GM12878 (cell line): ENCODE results near the gene UNC13A. TPM values are rescaled to one million over a fixed set of nuclear protein-coding genes. Genes with fewer than 3 reads are reported as not detected.

Experiments
- ATAC-seq: fragments of 200-7000 bp; cut with Tn5 transposase; 3 replicates; pipeline ENCODE4 v1.9.1; 2020; ENCODE audit warnings: mild to moderate bottlenecking, moderate library complexity
- BruUV-seq: library from RNA; stranded (reverse); fragments of 400-500 nt; replicated peaks from 2 replicates; lab custom pipeline; 2021; lab: Mats Ljungman, UMichigan
- CTCF ChIA-PET: fragments of 300-600 bp; sonication (Branson Sonifier 250); formaldehyde crosslinking; extraction: SDS; loops from one replicate; lab custom pipeline; 2021; ENCODE audit warnings: inconsistent platforms; lab: Yijun Ruan, JAX
- POLR2A ChIA-PET: fragments of 350-600 bp; formaldehyde crosslinking; extraction: SDS; loops from one replicate; lab custom pipeline; 2021; ENCODE audit warnings: inconsistent platforms; lab: Charles Lee
- RAD21 ChIA-PET: fragments of 300-600 bp; sonication (Branson Sonifier 250); formaldehyde crosslinking; loops from one replicate; lab custom pipeline; 2023; ENCODE audit warnings: antibody characterized with exemption; ENCODE audit not compliant: unreplicated experiment; lab: Charles Lee
- SMC1A ChIA-PET: fragments of 300-600 bp; sonication (Branson Sonifier 250); formaldehyde crosslinking; loops from one replicate; lab custom pipeline; 2023; ENCODE audit not compliant: unreplicated experiment, uncharacterized antibody; lab: Charles Lee
- DNase-seq: peaks from one replicate; pipeline ENCODE4 v3.0.0-alpha.2; 2011; ENCODE audit warnings: low read depth, low spot score
- FAIRE-seq: peaks from 3 replicates; lab custom pipeline; 2011; peaks lifted over from hg19 to GRCh38; lab: Jason Lieb, UNC
- H2AFZ ChIP-seq: 2 replicates; pipeline ENCODE4 v1.6.0; 2011; ENCODE audit warnings: low read depth, low read length, control low read depth; ENCODE audit not compliant: control insufficient read depth
- H3K27ac ChIP-seq: 2 replicates; pipeline ENCODE4 v1.5.1; 2011; ENCODE audit warnings: control low read depth; ENCODE audit not compliant: control insufficient read depth, insufficient read depth
- H3K27me3 ChIP-seq, 2 experiments: replicated peaks in 1 of 2; 2 replicates each; pipeline versions ENCODE4 v1.6.0 to v1.6.1; 2011; ENCODE audit warnings: low read length in 1 of 2; ENCODE audit not compliant: control insufficient read depth in 2 of 2, insufficient read depth in 2 of 2
- H3K36me3 ChIP-seq, 2 experiments: 2 replicates each; pipeline ENCODE4 v1.5.1; 2011; ENCODE audit warnings: low read length in 1 of 2; ENCODE audit not compliant: control insufficient read depth in 2 of 2, insufficient read depth in 2 of 2
- H3K4me1 ChIP-seq: 2 replicates; pipeline ENCODE4 v1.6.1; 2011; ENCODE audit warnings: mild to moderate bottlenecking, low read length, moderate library complexity, mixed read lengths; ENCODE audit not compliant: control insufficient read depth, insufficient read depth
- H3K4me2 ChIP-seq: 2 replicates; pipeline ENCODE4 v1.6.0; 2011; ENCODE audit warnings: control low read depth; ENCODE audit not compliant: control insufficient read depth, insufficient read depth
- H3K4me3 ChIP-seq: fragments of 200-600 bp; sonication (generic); 2 replicates; pipeline ENCODE4 v1.5.1; 2016
- H3K79me2 ChIP-seq: 2 replicates; pipeline ENCODE4 v1.6.0; 2011; ENCODE audit warnings: low read length; ENCODE audit not compliant: control insufficient read depth, insufficient read depth
- H3K9ac ChIP-seq: 2 replicates; pipeline ENCODE4 v1.8.0; 2011; ENCODE audit warnings: low read length, control low read depth, mixed read lengths; ENCODE audit not compliant: control insufficient read depth, insufficient read depth
- H3K9me3 ChIP-seq: replicated peaks from 3 replicates; pipeline ENCODE4 v1.5.1; 2011; ENCODE audit warnings: mild to moderate bottlenecking, low read length; ENCODE audit not compliant: control insufficient read depth, insufficient read depth
- H4K20me1 ChIP-seq: 2 replicates; pipeline ENCODE4 v1.6.0; 2011; ENCODE audit not compliant: control insufficient read depth, insufficient read depth
- ATF7 ChIP-seq: fragments of 450-650 bp; IDR thresholded peaks from 2 replicates; pipeline ENCODE4 v1.6.1; 2016; ENCODE audit warnings: low read depth, mild to moderate bottlenecking
- E2F4 ChIP-seq: IDR thresholded peaks from 2 replicates; pipeline ENCODE4 v1.6.1; 2012; ENCODE audit warnings: low read depth, low read length, improper control_type of control experiment
- E4F1 ChIP-seq: fragments of 450-650 bp; IDR thresholded peaks from 2 replicates; pipeline ENCODE4 v1.6.1; 2018; ENCODE audit warnings: borderline replicate concordance, mild to moderate bottlenecking; ENCODE audit not compliant: partially characterized antibody
- EZH2 ChIP-seq: IDR thresholded peaks from 2 replicates; pipeline ENCODE4 v1.6.1; 2012; ENCODE audit warnings: low read depth, mild to moderate bottlenecking, control low read depth, inconsistent platforms, low read length, borderline replicate concordance; ENCODE audit not compliant: control insufficient read depth
- FOXK2 ChIP-seq: fragments of 450-650 bp; IDR thresholded peaks from 2 replicates; pipeline ENCODE4 v1.6.1; 2017; ENCODE audit warnings: mild to moderate bottlenecking, moderate library complexity
- GATAD2B ChIP-seq: fragments of 450-650 bp; conservative IDR thresholded peaks from 2 replicates; pipeline ENCODE4 v1.6.1; 2017; ENCODE audit warnings: low read depth, mild to moderate bottlenecking, moderate library complexity
- HDAC6 ChIP-seq: fragments of 200-600 bp; sonication (generic); IDR thresholded peaks from one replicate; pipeline ENCODE4 v1.8.0; 2017; ENCODE audit warnings: antibody characterized with exemption; ENCODE audit not compliant: unreplicated experiment
- IKZF1 ChIP-seq: fragments of 450-650 bp; conservative IDR thresholded peaks from 2 replicates; pipeline ENCODE4 v1.6.1; 2017; ENCODE audit warnings: antibody characterized with exemption, mild to moderate bottlenecking
- LARP7 ChIP-seq: fragments of 450-650 bp; IDR thresholded peaks from 2 replicates; pipeline ENCODE4 v1.6.1; 2017; ENCODE audit warnings: mild to moderate bottlenecking
- MLLT1 ChIP-seq: fragments of 450-650 bp; IDR thresholded peaks from 2 replicates; pipeline ENCODE4 v1.6.1; 2016; ENCODE audit warnings: mild to moderate bottlenecking
- MXI1 ChIP-seq: fragments of 150-350 bp; IDR thresholded peaks from 2 replicates; pipeline ENCODE4 v1.6.1; 2011; ENCODE audit warnings: low read depth, mild to moderate bottlenecking, inconsistent platforms, low read length, improper control_type of control experiment
- POLR2AphosphoS5 ChIP-seq: IDR thresholded peaks from 2 replicates; pipeline ENCODE4 v1.6.1; 2011; ENCODE audit warnings: mild to moderate bottlenecking, low read length, inconsistent platforms
- SPI1 ChIP-seq: IDR thresholded peaks from 2 replicates; pipeline ENCODE4 v1.6.1; 2011; ENCODE audit warnings: low read depth, mild to moderate bottlenecking, low read length, moderate library complexity, borderline replicate concordance; ENCODE audit not compliant: insufficient read depth
- TCF3 ChIP-seq: IDR thresholded peaks from 2 replicates; pipeline ENCODE4 v1.6.1; 2012; ENCODE audit warnings: low read depth, mild to moderate bottlenecking, low read length, borderline replicate concordance; ENCODE audit not compliant: insufficient read depth
- ZNF274 ChIP-seq: IDR thresholded peaks from one replicate; pipeline ENCODE4 v1.8.0; 2011; ENCODE audit not compliant: insufficient read length, insufficient read depth
- ZNF384 ChIP-seq: IDR thresholded peaks from 2 replicates; pipeline ENCODE4 v1.6.1; 2012; ENCODE audit warnings: low read depth, mild to moderate bottlenecking, low read length, improper control_type of control experiment, borderline replicate concordance
- ZZZ3 ChIP-seq: IDR thresholded peaks from 2 replicates; pipeline ENCODE4 v1.6.1; 2011; ENCODE audit warnings: low read depth; ENCODE audit not compliant: control insufficient read depth, insufficient read length
- WGBS: methylation state at CpG from one replicate; pipeline ENCODE4 v1.1.6; 2016; ENCODE audit warnings: low lambda C conversion rate; ENCODE audit not compliant: insufficient replicate concordance, insufficient coverage; ENCODE audit errors: missing lambda C conversion rate; 5-methylcytosine and 5-hydroxymethylcytosine counted together
- in situ Hi-C: fragments of 300-500 bp; cut with MboI; formaldehyde crosslinking; loops from 9 replicates; pipeline ENCODE4 v1.14.3; 2018; ENCODE audit warnings: mixed read lengths
- intact Hi-C: fragments of 100-400 bp; cut with micrococcal nuclease; formaldehyde crosslinking; loops from one replicate; pipeline ENCODE4 v1.14.2; 2022; ENCODE audit not compliant: unreplicated experiment
- polyA plus RNA-seq, 11 experiments: library from polyadenylated mRNA; depleted of rRNA in 4 of 11; unstranded in 6 of 11; stranded (reverse) in 5 of 11; fragments of >200 nt; fragmentation: Nextera tagmentation in 4 of 11; fragmentation: Illumina TruSeq in 1 of 11; extraction: Ambion mirVana in 4 of 11; extraction: Trizol in 1 of 11; gene quantifications; 1 replicate in 1 of 11; 2 replicates in 10 of 11; pipeline versions ENCODE4 v1.2.1 to v1.2.3, GENCODE V29; 2011 to 2016; ENCODE audit warnings: inconsistent platforms in 2 of 11, missing spikeins in 2 of 11, low read depth in 1 of 11
- total RNA-seq, 4 experiments: library from RNA; depleted of rRNA in 3 of 4; stranded (reverse); fragments of >200 nt in 3 of 4; fragmentation: Illumina TruSeq in 1 of 4; extraction: Trizol in 1 of 4; gene quantifications; 2 replicates each; pipeline versions ENCODE4 v1.2.1 to v1.2.3, GENCODE V29; 2013 to 2021

UNC13A gene
- total and polyA plus RNA-seq, 10 of the 15 experiments (the other 5 are each of a cell fraction or from before 2014, with no cell fraction given): under 0.01 to 0.23 (median 0.13) TPM; not detected in 1

GRCh38 chr19:17642656-17643055, 45.5 kb downstream of the UNC13A start:
- Histone ChIP-seq H3K79me2 (no peaks in the 10 kb centered on the region), H3K27me3 (no peaks in the 10 kb centered on the region; a peak in 1 of 4 replicates), H4K20me1 (no peaks in the 10 kb centered on the region), H3K36me3 (no peaks in the 10 kb centered on the region)
- BruUV-seq: no TSS peak
- 71% methylated on average over 8 of the region's 8 CpGs for WGBS
- in situ Hi-C loops: no loop called here
- TF ChIP-seq MLLT1 (no peak), E2F4 (no peak), GATAD2B (no peak), ATF7 (no peak), ZZZ3 (no peak), ZNF274 (no peak), IKZF1 (no peak), FOXK2 (no peak), MXI1 (no peak), SPI1 (no peak), EZH2 (no peak), E4F1 (no peak), TCF3 (no peak), POLR2AphosphoS5 (no peak), ZNF384 (no peak), HDAC6 (no peak), LARP7 (no peak)
- TF ChIP-seq, all 136 proteins: peak for 0
- Histone ChIP-seq H3K4me3 (no peak overlapping the region), H3K9ac (no peak overlapping the region), H3K4me1 (no peaks in the 10 kb centered on the region), H3K4me2 (no peak overlapping the region), H3K27ac (no peak overlapping the region), H3K9me3 (no peaks in the 10 kb centered on the region), H2AFZ (no peak overlapping the region)
- ATAC-seq: no peak
- ChIA-PET RAD21 (no interaction called here), POLR2A (no interaction called here), CTCF (interaction anchor here (0.9 kb wide), 1 partner anchor 9 kb away, joined by 3 read pairs; no protein-coding TSS in a partner anchor), SMC1A (no interaction called here)
- FAIRE-seq: no peak
- intact Hi-C loops: no loop called here
- no peak for DNase-seq
